NK-92 treated with Interleukin-12 subunit alpha and Interleukin-12 subunit beta, amount 100 ng/mL, for 24 hours (cell line): Measurements from ENCODE around the gene KBTBD12.

ENCODE experiments used
- DNase-seq: peaks from one replicate; lab custom pipeline; 2025; lab: John Stamatoyannopoulos, UW

The KBTBD12 gene

DNA sequence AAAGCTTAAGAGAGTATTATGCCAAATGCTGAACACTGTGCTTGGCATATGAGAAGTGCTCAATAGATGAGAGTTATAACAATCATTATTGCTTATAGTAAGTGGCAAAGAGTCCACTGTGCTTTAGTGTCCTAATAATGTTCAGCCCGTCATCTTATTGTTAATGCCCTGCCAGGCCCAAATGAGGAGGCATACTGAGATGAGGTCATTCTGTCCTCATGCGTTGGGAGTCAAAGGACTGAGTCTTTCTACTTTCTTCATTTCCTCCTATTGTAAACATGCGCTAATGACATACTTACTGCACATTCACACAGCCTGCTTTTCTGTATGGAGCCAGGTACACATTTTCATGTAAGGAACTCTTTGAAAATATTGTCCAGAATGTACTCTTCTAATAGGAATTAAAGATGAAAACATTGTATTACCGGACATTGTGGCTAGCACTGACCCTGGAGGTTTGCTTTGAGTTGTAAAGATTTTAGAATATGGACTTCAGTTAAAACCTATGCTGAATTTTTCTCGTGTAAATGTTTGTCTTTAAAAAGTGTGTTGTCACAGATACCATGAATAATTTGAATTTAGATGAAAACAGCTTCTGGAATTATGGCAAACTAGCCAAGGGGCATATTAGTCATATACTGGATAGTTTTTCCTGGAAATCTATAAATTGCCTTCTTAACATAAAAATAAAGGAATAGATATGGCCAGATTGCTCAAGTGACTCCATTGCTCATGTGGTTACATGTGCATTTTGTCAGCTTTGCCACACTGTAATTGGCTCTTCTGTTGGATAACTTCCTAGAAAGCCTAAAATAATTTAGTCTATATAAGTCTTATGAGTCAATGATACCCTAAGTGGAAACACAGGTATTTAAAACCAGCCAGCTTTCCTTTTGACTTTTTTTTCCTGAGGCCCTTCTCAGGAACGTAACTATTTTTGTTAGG is 38.3 kb downstream of the KBTBD12 start:
- DNase-seq = no peak

- DNase-seq = no peak
Measured at GRCh38 chr3:127954640-127955039, 39.6 kb downstream of the KBTBD12 start.

DNA sequence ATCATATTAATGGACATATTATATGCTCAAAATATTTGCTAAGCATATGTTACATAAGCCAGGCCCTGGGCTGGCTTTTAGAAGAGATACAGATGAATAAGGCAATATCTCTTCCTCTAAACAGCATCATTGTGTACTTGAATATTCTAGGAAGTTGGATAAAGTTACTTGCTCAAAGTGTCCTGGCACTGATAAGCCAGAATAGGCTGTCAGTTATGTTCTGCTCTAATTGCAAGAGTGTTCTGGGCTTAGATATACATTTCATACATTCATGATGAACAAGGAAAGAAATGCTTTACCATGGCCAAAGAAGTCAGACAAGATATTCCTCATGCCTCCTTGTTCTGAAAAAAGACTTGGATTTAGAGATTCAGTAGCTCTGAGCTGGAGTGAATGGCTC is 40.7 kb downstream of the KBTBD12 start:
- no peak for DNase-seq

DNA sequence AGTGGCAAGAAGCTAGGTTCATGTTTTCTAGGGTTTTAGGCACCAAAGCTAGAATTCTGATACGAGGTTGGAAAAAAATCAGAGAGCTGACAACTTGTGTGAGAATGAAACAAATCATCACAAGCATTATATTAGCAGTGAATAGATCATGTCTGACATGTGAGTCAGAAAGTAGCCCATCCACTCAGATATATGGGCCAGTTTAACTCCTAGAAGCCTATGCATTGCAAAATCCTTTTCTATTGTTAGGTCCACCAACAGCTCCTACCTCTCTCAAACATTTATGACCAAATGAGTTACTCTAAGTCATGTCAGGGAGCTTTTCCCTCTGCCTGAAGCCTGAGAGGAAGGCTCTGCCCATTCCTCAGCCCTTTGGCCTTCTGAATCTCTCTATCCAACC is 44.0 kb downstream of the KBTBD12 start:
- no peak for DNase-seq

GRCh38 chr3:127959873-127960272 is 44.8 kb downstream of the KBTBD12 start:
- no peak for DNase-seq

DNA sequence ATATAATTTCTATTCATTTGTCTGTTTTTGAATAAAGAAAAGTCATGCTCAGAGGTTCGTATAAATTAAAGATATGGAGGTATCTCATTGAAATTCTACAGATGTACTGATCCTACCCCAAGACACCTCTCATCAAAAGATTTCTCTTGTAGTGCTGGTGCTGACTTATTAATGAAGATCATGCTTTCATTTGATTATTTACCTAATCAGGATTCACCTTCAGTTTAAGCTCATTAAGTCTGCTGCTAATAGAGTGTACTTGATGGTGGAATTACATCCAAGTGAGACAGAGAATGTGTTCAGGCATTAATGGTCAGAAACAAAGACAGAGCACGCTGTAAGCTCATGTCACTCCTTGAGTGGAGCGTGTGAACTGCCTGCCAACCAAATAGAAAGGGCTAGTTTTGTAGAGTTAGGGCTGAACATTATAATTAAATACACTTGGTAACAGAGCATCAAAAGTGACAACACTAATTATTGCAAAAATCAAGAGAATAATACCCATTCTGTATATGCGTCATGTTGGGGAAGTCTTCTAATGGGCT is 45.5 kb downstream of the KBTBD12 start:
- no peak for DNase-seq

DNA sequence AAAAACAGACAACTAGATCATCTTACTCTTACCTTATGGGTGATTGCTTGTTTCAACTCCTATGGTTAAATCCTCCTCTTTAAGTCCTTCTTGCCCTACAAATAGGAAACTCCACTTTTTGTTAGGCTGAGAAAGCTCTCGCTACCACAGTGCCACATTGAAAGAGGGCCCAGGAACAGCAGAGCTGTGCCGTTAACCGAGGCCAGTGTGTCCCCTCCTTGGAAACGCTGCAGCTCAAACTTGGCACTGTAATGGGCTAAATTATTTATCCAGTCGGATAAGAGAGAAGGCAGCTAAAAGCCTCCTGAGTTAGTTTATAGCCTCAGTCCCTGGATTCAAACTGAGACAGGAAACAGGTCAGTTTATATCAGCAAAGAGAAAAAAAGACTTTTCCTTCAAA is 46.1 kb downstream of the KBTBD12 start:
- no peak for DNase-seq

DNA sequence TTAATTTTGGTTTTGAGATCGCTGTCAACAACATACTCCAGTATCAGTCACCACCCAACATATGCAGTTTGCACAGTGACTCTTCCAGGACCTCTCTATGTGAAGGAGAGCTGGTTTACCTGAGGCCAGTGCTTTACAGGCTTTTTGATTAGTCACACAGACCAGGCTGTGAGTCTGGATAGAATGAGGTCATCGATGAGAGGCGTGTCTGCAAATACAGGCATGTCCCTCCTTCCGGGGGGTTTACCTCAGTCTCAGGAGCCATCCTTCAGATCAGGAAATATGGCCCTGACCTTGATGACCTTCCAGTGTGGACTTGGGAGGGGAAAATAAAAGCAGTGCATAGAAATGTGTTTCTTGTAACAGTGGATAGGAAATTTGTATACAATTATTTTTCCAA is 46.9 kb downstream of the KBTBD12 start:
- no peak for DNase-seq

DNA sequence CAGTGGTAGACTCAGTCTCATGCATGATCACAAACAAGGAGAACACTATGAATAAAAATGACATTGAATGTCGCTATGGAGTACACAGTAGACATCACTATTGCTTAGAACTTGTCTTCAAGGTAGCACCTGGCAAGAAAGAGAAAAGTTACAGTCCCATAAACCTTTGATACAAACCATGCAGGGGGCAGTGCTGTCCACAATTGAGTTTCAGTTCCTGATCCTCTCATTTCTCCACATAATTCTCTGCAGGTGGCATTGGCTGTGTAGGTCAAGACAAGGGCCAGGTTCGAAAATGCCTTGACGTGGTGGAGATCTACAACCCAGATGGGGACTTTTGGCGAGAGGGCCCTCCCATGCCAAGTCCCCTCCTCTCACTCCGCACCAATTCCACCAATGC is 47.9 kb downstream of the KBTBD12 start:
- DNase-seq = no peak

DNA sequence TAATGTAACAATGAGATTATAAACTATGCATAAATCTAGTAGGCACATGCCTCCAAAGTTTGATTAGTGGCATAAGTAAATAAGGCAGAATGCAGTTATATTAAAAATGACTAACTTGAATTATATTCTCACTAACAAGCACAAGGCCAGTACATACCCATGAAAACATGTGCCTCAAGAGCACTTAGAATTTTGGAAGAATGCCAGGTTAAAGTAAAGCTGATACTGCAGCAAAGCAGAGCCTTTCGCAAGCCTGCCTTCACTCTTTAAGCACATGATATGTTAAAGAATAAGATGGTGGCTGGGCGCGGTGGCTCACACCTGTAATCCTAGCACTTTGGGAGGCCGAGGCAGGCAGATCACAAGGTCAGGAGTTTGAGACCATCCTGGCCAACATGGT is 49.0 kb downstream of the KBTBD12 start:
- no peak for DNase-seq

GRCh38 chr3:127964816-127965215 is 49.8 kb downstream of the KBTBD12 start:
- DNase-seq = no peak

GRCh38 chr3:127967316-127967715 is 52.3 kb downstream of the KBTBD12 start:
- DNase-seq = no peak

GRCh38 chr3:127970966-127971592 is 56.0 kb downstream of the KBTBD12 start:
- DNase-seq = no peak

- no peak for DNase-seq
Measured at GRCh38 chr3:127974226-127974625, 59.2 kb downstream of the KBTBD12 start.

GRCh38 chr3:127975153-127976029 is 60.4 kb downstream of the KBTBD12 start:
- no peak for DNase-seq

GRCh38 chr3:127978636-127979035 is 63.6 kb downstream of the KBTBD12 start:
- DNase-seq = no peak

DNA sequence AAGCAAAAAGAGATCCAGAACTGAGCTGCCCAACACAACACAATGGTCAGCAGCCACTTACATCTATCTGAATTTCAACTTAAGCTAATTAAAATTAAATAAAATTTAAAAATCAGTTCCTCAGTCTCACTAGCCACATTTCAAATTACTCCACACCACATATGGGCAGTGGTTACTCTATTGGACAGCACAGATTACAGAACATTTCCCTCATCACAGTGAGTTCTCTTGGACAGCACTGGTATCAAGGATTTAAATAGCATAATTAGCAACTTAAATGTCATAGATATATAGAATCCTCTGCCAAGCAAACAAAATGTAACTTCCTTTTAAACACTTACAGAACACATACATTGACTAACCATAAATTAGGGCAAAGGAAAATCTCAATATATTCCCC is 64.4 kb downstream of the KBTBD12 start:
- DNase-seq = no peak

GRCh38 chr3:127981097-127981496 is 66.1 kb downstream of the KBTBD12 start:
- DNase-seq = no peak

DNA sequence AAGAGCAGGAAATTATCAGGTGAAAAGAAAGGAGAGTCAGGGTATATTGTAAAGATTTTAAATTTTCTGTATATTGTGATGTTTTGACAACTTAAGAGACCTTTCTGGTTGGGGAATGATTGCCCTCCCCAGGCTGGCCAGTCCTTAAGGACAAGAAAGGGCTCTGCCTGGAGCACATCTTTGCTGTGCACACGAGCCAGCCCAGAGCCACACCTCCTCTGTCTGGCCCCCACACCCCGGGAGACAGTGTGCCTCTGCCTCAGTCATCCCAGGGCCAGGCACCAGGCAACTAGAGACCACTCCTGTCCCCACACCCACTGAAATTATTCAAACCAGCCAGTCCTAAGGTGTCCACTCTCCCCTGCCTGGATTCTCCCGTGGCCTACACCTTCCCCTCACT is 67.1 kb downstream of the KBTBD12 start:
- no peak for DNase-seq

DNA sequence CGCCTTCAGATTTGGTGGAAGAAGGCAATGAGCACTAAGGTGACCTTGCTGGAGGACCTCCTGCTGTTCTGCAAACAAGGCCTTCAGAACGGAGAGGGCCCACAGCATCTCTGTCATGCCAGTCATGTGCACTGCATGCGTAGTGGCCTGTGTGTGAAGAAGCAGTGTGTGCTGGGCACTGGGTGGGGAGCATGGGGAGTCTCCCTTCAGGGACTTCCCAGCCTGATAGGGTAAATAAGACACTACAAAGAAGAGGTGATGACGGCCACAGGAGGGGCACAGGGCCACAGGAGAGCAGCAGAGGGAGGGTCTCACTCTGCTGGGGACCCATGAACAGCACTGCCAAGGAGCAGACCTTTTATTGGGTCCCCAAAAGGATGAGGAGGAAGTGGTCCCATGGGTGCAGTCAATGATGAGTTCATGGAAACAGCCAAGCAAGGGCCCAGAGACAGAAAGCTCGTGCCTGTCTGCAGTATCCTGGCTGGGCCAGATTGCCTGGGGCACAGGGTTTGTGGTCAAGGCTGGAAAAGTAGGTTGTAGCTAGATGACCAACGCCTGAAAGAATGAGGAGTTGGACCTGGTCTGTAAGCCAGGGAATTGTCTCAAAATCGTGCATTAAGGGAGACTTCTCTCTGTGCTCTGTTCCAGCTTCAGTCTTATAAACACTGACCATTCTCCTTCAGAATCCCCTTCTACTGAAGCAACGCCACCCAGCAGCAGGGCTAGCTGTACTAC is 69.4 kb downstream of the KBTBD12 start:
- no peak for DNase-seq

GRCh38 chr3:127985216-127985615 is 70.2 kb downstream of the KBTBD12 start:
- no peak for DNase-seq
